HG03442 (cell line): Measurements from ENCODE around the gene RRP7A.
"Not testable (repeated sequence)": the region's sequence is repeated elsewhere in the genome, so short reads cannot be mapped to it uniquely, and the experiment has no call there.

Experiments
- ATAC-seq: cut with Tn5 transposase; IDR thresholded peaks from one replicate; pipeline ENCODE4 v1.9.1; 2021; ENCODE audit warnings: mild to moderate bottlenecking, moderate library complexity; ENCODE audit not compliant: unreplicated experiment

RRP7A gene, protein sequence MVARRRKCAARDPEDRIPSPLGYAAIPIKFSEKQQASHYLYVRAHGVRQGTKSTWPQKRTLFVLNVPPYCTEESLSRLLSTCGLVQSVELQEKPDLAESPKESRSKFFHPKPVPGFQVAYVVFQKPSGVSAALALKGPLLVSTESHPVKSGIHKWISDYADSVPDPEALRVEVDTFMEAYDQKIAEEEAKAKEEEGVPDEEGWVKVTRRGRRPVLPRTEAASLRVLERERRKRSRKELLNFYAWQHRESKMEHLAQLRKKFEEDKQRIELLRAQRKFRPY

GRCh38 chr22:42519525-42520401, at the start of gene RRP7A:
Gene RRP7A (minus strand): TSS chr22:42519796. CDS start chr22:42519786, 10 bp downstream.
- peak; percentile 71 for ATAC-seq

DNA sequence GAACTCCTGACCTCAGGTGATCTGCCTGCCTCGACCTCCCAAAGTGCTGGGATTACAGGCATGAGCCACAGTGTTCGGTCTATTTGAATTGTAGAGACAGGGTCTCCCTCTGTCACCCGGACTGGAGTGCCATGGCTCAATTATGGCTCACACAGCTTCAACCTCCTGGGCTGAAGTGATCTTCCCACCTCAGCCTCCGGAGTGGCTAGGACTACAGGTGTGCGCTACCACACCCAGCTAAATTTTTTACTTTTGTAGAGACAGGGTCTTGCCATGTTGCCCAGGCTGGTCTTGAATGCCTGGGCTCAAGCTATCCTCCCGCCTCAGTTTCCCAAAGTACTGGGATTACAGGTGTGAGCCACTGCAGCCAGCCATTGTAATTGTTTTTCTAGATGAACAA, 48.4 kb upstream of the RRP7A start:
- not testable (repeated sequence) for ATAC-seq

DNA sequence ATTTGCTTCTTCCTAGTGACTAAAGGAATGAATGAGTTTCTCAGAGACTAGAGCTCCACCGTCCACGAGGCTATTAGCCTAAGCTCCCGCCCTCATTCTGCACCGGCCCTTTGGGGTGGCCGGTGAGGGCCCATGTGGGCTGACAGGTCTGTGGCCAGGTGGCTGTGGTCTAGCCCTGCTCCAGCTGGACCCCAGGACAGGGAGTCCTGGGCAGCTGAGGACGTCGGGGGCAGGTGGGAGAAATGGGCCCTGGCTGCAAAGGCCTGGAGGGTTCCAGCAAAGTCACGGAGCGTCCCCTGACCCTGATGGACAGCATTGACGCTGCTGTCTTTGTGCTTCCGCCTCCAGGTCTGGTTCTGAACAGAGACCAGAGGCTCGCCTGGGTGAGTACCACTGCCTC, 46.4 kb upstream of the RRP7A start:
- no peak for ATAC-seq

- ATAC-seq: no peak
Measured at GRCh38 chr22:42564699-42565098, 45.1 kb upstream of the RRP7A start.

GRCh38 chr22:42563943-42564342, 44.3 kb upstream of the RRP7A start:
- ATAC-seq: not testable (repeated sequence)

DNA sequence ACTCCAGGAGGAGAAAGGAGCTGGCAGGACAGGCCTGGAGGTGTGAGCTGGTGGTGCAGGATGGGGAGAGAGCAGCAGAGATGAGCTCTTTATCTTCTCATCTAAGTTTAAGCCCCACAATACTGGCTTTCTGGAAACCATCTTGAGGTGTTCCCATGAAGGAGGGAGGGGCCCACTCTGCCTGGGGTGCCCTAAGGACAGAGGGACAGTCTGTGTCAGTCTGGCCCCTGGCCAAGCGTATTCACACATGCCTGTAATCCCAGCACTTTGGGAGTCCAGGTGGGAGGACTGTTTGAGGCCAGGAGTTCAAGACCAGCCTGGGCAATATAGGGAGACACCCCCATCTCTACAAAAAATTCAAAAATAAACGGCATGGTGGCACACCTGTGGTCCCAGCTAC, 43.1 kb upstream of the RRP7A start:
- no peak for ATAC-seq

GRCh38 chr22:42562279-42562678, 42.7 kb upstream of the RRP7A start:
- ATAC-seq: no peak

GRCh38 chr22:42561856-42562255, 42.3 kb upstream of the RRP7A start:
- ATAC-seq: no peak

- ATAC-seq: no peak
Measured at GRCh38 chr22:42560781-42561180, 41.2 kb upstream of the RRP7A start.

DNA sequence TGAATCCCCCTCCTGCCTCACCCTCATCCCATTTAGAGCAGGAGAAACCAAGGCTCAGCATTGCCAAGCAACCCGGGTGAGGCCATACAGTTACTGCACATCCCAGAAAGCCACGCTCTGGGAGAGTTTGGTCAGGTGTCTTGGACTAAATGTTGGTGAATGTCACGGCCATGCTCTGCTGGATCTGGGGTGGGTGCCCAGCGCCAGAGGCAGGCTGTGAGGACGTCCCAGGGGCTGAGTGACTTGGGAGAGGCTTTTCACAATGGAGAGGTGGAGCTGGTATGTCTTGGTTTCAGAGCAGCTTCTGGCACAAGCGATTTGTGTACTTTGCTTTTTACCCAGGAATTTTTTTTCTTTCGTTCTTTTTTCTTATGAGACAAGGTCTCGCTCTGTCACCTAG, 40.8 kb upstream of the RRP7A start:
- no peak for ATAC-seq

- ATAC-seq: peak; percentile 64
Measured at GRCh38 chr22:42553475-42554361, 34.1 kb upstream of the RRP7A start, which contains the start of gene SERHL2. Gene SERHL2 (plus strand): TSS chr22:42553956. CDS start chr22:42554021, 65 bp downstream.

- ATAC-seq: not testable (repeated sequence)
Measured at GRCh38 chr22:42552294-42552647, 32.7 kb upstream of the RRP7A start.

- ATAC-seq: no peak
Measured at GRCh38 chr22:42549331-42550060, 29.9 kb upstream of the RRP7A start.

DNA sequence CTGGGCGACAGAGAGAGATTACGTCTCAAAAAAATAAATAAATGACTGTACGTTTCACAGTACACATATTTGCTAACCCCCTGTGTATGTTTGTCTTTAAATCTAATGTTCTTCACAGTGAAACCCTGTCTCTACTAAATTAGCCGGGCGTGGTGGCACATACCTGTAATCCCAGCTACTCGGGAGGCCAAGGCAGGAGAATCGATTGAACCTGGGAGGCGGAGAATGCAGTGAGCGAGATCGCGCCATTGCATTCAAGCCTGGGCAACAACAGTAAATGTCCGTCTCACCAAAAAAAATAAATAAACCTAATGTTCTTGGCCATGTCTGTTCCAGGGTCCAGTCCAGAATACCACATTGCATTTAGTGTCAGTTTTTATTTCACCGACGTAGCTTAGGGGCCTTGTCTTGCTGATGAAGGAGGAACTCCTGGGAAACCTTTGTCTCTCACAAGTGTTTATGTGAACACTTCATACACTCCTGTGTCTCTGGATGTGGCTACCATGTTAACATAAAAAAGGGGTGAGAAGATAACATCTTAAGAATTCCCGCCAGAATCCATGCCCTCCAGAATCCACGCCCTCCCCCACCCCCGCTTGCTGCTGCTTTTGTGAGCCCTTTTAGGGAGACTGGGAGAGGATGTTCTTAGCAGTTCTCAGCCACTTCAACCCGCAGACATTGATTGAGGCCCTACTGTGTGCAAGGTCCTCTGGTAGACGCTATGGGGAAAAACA, 29.2 kb upstream of the RRP7A start:
- ATAC-seq: no peak

- ATAC-seq: not testable (repeated sequence)
Measured at GRCh38 chr22:42548126-42548525, 28.5 kb upstream of the RRP7A start.

- no peak for ATAC-seq
Measured at GRCh38 chr22:42547562-42547961, 28.0 kb upstream of the RRP7A start.

- ATAC-seq: no peak
Measured at GRCh38 chr22:42544686-42545085, 25.1 kb upstream of the RRP7A start.

DNA sequence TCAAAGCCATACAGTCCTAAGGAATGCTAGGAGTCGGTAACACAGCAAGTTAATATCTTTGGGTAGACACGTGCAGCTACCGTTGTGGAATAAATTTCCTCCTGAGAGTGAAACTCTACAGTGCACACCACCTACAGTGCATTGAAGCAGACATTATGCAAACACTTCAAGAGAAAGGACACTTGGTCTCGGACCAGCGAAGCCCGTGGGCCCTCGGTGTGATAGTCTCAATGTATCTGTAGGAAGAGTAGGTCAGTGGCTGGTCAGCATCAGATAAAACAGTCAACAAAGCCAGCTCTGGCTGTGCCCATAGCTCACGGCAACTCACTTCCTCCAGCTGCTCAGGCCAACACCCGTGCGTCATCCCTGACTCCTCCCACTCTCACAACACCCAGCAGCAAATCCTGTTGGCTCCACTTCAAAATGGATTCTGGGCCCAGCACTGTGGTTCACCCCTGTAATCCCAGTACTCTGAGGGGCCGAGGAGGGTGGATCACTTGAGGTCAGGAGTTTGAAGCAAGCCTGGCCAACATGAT, 19.7 kb upstream of the RRP7A start:
- ATAC-seq: not testable (repeated sequence)

- ATAC-seq: peak; percentile 53
Measured at GRCh38 chr22:42537199-42537831, 17.7 kb upstream of the RRP7A start.
